ENCODE results near the gene AAK1. TPM values are rescaled to one million over a fixed set of nuclear protein-coding genes. Genes with fewer than 3 reads are reported as not detected.
"Not testable (repeated sequence)": the region's sequence is repeated elsewhere in the genome, so short reads cannot be mapped to it uniquely, and the experiment has no call there.

AAK1 gene
- total RNA-seq, 1 donor from 2014 or later, result 20.8 TPM

DNA sequence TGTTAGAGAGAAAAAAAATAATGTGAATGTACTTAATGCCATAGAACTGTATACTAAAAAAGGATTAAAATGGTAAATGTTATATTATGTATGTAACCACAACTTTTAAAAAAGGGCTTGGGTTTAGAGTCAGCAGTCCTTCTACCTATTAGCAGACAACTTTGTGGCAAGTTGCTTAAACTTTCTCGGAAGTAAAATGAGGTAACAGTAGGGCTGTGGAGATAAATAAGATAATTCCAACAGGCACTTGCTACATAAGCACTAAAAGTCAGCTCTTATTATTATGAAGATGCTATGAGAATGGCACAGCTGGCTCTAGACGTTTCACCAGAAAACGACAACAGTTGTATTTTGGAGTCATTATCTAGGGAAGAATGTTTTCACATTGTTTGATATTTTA is 31.3 kb downstream of the AAK1 start:
- Mint-ChIP-seq H3K4me1 (no peaks in the 10 kb centered on the region), H3K4me3 (no peak overlapping the region), H3K27me3 (ENCODE audit: insufficient read depth, low read depth) (no peaks in the 10 kb centered on the region), H3K9me3 (peaks cover 14% of the 10 kb centered on the region), H3K36me3 (peaks cover 15% of the 10 kb centered on the region), H3K27ac (no peak overlapping the region)
- Histone ChIP-seq H3K36me3 (no peaks in the 10 kb centered on the region), H3K4me2 (no peak overlapping the region), H3K27me3 (no peaks in the 10 kb centered on the region), H3F3A (ENCODE audit: low read depth) (no peaks in the 10 kb centered on the region), H3K4me1 (no peaks in the 10 kb centered on the region), H4K20me1 (ENCODE audit: low read depth) (no peaks in the 10 kb centered on the region), H3K9ac (no peak overlapping the region), H3K79me2 (ENCODE audit: low read depth) (peaks cover 6% of the 10 kb centered on the region), H3K27ac (no peak overlapping the region), H3K9me3 (ENCODE audit: low read depth) (no peaks in the 10 kb centered on the region), H3K4me3 (no peak overlapping the region), H2AFZ (replicated peaks) (no peak overlapping the region)
- TF ChIP-seq, protein P1, sequence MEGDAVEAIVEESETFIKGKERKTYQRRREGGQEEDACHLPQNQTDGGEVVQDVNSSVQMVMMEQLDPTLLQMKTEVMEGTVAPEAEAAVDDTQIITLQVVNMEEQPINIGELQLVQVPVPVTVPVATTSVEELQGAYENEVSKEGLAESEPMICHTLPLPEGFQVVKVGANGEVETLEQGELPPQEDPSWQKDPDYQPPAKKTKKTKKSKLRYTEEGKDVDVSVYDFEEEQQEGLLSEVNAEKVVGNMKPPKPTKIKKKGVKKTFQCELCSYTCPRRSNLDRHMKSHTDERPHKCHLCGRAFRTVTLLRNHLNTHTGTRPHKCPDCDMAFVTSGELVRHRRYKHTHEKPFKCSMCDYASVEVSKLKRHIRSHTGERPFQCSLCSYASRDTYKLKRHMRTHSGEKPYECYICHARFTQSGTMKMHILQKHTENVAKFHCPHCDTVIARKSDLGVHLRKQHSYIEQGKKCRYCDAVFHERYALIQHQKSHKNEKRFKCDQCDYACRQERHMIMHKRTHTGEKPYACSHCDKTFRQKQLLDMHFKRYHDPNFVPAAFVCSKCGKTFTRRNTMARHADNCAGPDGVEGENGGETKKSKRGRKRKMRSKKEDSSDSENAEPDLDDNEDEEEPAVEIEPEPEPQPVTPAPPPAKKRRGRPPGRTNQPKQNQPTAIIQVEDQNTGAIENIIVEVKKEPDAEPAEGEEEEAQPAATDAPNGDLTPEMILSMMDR (IDR thresholded peaks at IDR 0.05), result no peak
- TF ChIP-seq EZH2 (IDR thresholded peaks at IDR 0.05) (no peak), EZH2phosphoT487 (IDR thresholded peaks at IDR 0.05) (no peak)
- no peak for DNase-seq (ENCODE audit: low spot score)

DNA sequence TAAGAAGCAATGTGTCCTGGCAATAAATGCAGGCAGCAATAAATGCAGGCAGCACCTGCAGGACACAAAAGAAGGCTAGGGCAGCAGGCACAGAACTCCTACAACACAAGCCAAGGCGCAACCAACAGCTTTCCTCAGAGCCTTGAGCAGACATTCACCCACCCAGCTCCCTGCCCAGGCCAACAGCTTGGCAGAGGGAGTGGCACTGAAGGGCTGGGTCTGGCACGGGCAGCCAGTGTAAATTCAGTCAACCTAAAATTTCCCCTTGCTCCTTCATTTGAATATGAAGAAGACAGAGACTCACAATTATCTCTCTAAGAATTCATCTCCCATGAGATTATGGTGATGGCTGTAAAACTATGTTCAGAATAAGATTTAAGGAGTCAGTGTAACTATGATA is 35.4 kb downstream of the AAK1 start:
- H3K4me3 Mint-ChIP-seq, result no peak overlapping the region
- no peaks in the 10 kb centered on the region for H3K27me3 ChIP-seq
- peaks cover 6% of the 10 kb centered on the region for H3K79me2 ChIP-seq (ENCODE audit: low read depth)
- H3K27me3 Mint-ChIP-seq (ENCODE audit: insufficient read depth, low read depth), result no peaks in the 10 kb centered on the region
- H3K36me3 Mint-ChIP-seq, result peaks cover 19% of the 10 kb centered on the region
- no peaks in the 10 kb centered on the region for H3K36me3 ChIP-seq
- H3K4me1 Mint-ChIP-seq, result no peaks in the 10 kb centered on the region
- no peaks in the 10 kb centered on the region for H3K9me3 ChIP-seq (ENCODE audit: low read depth)
- no peak for DNase-seq (ENCODE audit: low spot score)
- H3K9ac ChIP-seq, result no peak overlapping the region
- H3K27ac Mint-ChIP-seq, result no peak overlapping the region
- no peak overlapping the region for H2AFZ ChIP-seq (replicated peaks)
- H3K4me1 ChIP-seq, result no peaks in the 10 kb centered on the region
- no peak for TF ChIP-seq EZH2phosphoT487 (IDR thresholded peaks at IDR 0.05)
- no peak for TF ChIP-seq EZH2 (IDR thresholded peaks at IDR 0.05)
- H3K27ac ChIP-seq, result no peak overlapping the region
- H3K4me3 ChIP-seq, result no peak overlapping the region
- H3K4me2 ChIP-seq, result no peak overlapping the region
- H3K9me3 Mint-ChIP-seq, result peaks cover 23% of the 10 kb centered on the region
- H3F3A ChIP-seq (ENCODE audit: low read depth), result no peaks in the 10 kb centered on the region
- no peaks in the 10 kb centered on the region for H4K20me1 ChIP-seq (ENCODE audit: low read depth)

DNA sequence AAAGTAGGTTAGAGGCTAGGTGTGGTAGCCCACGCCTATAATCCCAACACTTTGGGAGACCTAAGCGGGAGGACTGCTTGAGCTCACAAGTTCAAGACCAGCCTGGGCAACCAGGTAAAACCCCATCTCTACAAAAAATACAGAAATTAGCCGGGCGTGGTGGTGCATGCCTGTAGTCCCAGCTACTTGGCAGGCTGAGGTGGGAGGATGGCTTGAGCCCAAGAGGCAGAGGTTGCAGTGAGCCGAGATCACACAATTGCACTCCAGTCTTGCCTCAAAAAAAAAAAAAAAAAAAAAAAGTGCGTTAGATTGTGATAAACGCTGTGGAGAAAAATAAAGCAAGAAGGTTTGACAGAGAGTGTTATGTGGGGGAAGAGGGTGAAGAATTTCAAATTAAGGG is 36.8 kb downstream of the AAK1 start:
- Mint-ChIP-seq H3K9me3 (peaks cover 23% of the 10 kb centered on the region), H3K36me3 (peaks cover 18% of the 10 kb centered on the region)
- H3K9me3 ChIP-seq (ENCODE audit: low read depth); H3K4me2 ChIP-seq; H3K4me3 ChIP-seq; H3K4me1 ChIP-seq; H3K79me2 ChIP-seq (ENCODE audit: low read depth); H3K27me3 ChIP-seq; DNase-seq (ENCODE audit: low spot score); H3K9ac ChIP-seq; H3K27me3 Mint-ChIP-seq (ENCODE audit: insufficient read depth, low read depth); H3K4me3 Mint-ChIP-seq; H2AFZ ChIP-seq (replicated peaks); H3K36me3 ChIP-seq; H3K27ac ChIP-seq; H4K20me1 ChIP-seq (ENCODE audit: low read depth); H3F3A ChIP-seq (ENCODE audit: low read depth); H3K4me1 Mint-ChIP-seq; H3K27ac Mint-ChIP-seq: not testable (repeated sequence)

DNA sequence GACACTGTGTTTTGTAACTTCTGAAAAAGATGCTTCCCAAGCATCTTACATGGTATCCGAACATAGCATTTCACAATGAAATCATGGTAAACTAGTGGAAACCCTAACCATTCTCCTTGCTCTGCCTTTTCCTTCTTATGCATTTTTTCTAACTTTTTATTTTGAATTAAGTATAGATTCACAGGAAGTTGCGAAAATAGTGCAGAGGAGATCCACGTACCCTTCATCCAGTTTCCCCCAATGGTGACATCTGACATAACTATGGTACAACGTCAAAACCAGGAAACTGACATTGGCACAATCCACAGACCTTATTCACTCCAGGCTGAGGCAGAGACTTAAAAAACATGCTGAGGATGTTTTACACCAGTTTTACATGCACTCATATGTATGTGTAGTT is 38.3 kb downstream of the AAK1 start:
- Histone ChIP-seq H3K36me3 (no peaks in the 10 kb centered on the region), H3F3A (ENCODE audit: low read depth) (no peaks in the 10 kb centered on the region), H3K9me3 (ENCODE audit: low read depth) (no peaks in the 10 kb centered on the region), H3K9ac (no peak overlapping the region), H3K4me2 (no peak overlapping the region), H3K27me3 (no peaks in the 10 kb centered on the region), H3K27ac (no peak overlapping the region), H3K79me2 (ENCODE audit: low read depth) (peaks cover 6% of the 10 kb centered on the region), H4K20me1 (ENCODE audit: low read depth) (no peaks in the 10 kb centered on the region), H3K4me3 (no peak overlapping the region), H2AFZ (replicated peaks) (no peak overlapping the region), H3K4me1 (no peaks in the 10 kb centered on the region)
- H3K4me3 Mint-ChIP-seq, result no peak overlapping the region
- peaks cover 12% of the 10 kb centered on the region for H3K36me3 Mint-ChIP-seq
- H3K27me3 Mint-ChIP-seq (ENCODE audit: insufficient read depth, low read depth), result no peaks in the 10 kb centered on the region
- no peaks in the 10 kb centered on the region for H3K4me1 Mint-ChIP-seq
- no peak for DNase-seq (ENCODE audit: low spot score)
- H3K27ac Mint-ChIP-seq, result no peak overlapping the region
- TF ChIP-seq, protein P1 (IDR thresholded peaks at IDR 0.05), result no peak
- TF ChIP-seq EZH2phosphoT487 (IDR thresholded peaks at IDR 0.05) (no peak), EZH2 (IDR thresholded peaks at IDR 0.05) (no peak)
- peaks cover 16% of the 10 kb centered on the region for H3K9me3 Mint-ChIP-seq

Measured in neural progenitor cell (in vitro differentiated cells).